H1 (cell line): ENCODE measurements around the gene C1QL1. TPM values are rescaled to one million over a fixed set of nuclear protein-coding genes. Genes with fewer than 3 reads are reported as not detected.

Source experiments
- BCL11A ChIP-seq, 2 experiments: IDR thresholded peaks; one replicate each; pipeline ENCODE4 v1.6.1; 2011; ENCODE audit warnings: low read depth in 2 of 2, low read length in 2 of 2, mild to moderate bottlenecking in 2 of 2
- BRCA1 ChIP-seq: IDR thresholded peaks from 2 replicates; pipeline ENCODE4 v1.6.1; 2012; ENCODE audit warnings: low read depth, low read length, improper control_type of control experiment
- CBX5 ChIP-seq: fragments of 300-800, 300-1000 bp; sonication (generic); IDR thresholded peaks from 2 replicates; pipeline ENCODE4 v1.7.1; 2016; ENCODE audit warnings: antibody characterized with exemption, low read length, low read depth
- CTBP2 ChIP-seq: IDR thresholded peaks from 2 replicates; pipeline ENCODE4 v1.7.0; 2011; ENCODE audit warnings: borderline replicate concordance, mild to moderate bottlenecking, moderate library complexity, mixed read lengths, low read length; ENCODE audit not compliant: insufficient read depth, insufficient read length
- EGR1 ChIP-seq: IDR thresholded peaks from 2 replicates; pipeline ENCODE4 v1.6.1; 2011; ENCODE audit warnings: low read depth, low read length, borderline replicate concordance
- EP300 ChIP-seq, 2 experiments: IDR thresholded peaks; 1 replicate in 1 of 2; 2 replicates in 1 of 2; pipeline ENCODE4 v1.6.1; 2011 to 2012; ENCODE audit warnings: low read depth in 2 of 2, low read length in 2 of 2, mild to moderate bottlenecking in 2 of 2, borderline replicate concordance in 1 of 2, inconsistent platforms in 1 of 2, moderate library complexity in 1 of 2
- EZH2 ChIP-seq: fragments of 200-600 bp; sonication (generic); IDR thresholded peaks from 2 replicates; pipeline ENCODE4 v1.7.1; 2012; ENCODE audit warnings: low read depth, mild to moderate bottlenecking, moderate library complexity, low read length, inconsistent platforms; ENCODE audit not compliant: severe bottlenecking
- GABPA ChIP-seq: IDR thresholded peaks from 2 replicates; pipeline ENCODE4 v1.6.1; 2011; ENCODE audit warnings: mild to moderate bottlenecking, low read length, moderate library complexity, borderline replicate concordance; ENCODE audit not compliant: insufficient read depth
- HDAC6 ChIP-seq: IDR thresholded peaks from one replicate; pipeline ENCODE4 v1.7.1; 2012; ENCODE audit warnings: low read depth, mild to moderate bottlenecking, inconsistent platforms, low read length, moderate library complexity
- KDM1A ChIP-seq: fragments of 200-600, 300-600 bp; sonication (generic); IDR thresholded peaks from 2 replicates; pipeline ENCODE4 v1.7.1; 2016; ENCODE audit warnings: mild to moderate bottlenecking, low read length, borderline replicate concordance
- PHF8 ChIP-seq: fragments of 200-600 bp; sonication (generic); conservative IDR thresholded peaks from 2 replicates; pipeline ENCODE4 v1.7.1; 2012; ENCODE audit warnings: low read depth, mild to moderate bottlenecking, inconsistent platforms, low read length, moderate library complexity
- POLR2A ChIP-seq, 2 experiments: IDR thresholded peaks; 1 replicate in 1 of 2; 2 replicates in 1 of 2; pipeline ENCODE4 v1.6.1; 2011; ENCODE audit warnings: low read depth in 2 of 2, low read length in 2 of 2, mild to moderate bottlenecking in 2 of 2; ENCODE audit errors: control extremely low read depth in 1 of 2
- RAD21 ChIP-seq, 2 experiments: IDR thresholded peaks in 1 of 2; conservative IDR thresholded peaks in 1 of 2; 2 replicates each; pipeline ENCODE4 v1.6.1; 2011; ENCODE audit warnings: low read depth in 2 of 2, low read length in 2 of 2, improper control_type of control experiment in 1 of 2, inconsistent platforms in 1 of 2, mild to moderate bottlenecking in 1 of 2, moderate library complexity in 1 of 2
- RFX5 ChIP-seq: IDR thresholded peaks from 2 replicates; pipeline ENCODE4 v1.6.1; 2011; ENCODE audit warnings: low read depth, low read length, improper control_type of control experiment, borderline replicate concordance
- SP2 ChIP-seq: IDR thresholded peaks from 2 replicates; pipeline ENCODE4 v1.6.1; 2012; ENCODE audit warnings: mild to moderate bottlenecking, low read length, inconsistent platforms
- SRF ChIP-seq: IDR thresholded peaks from 2 replicates; pipeline ENCODE4 v1.6.1; 2011; ENCODE audit warnings: mild to moderate bottlenecking, low read depth, low read length, moderate library complexity
- TAF7 ChIP-seq: optimal IDR thresholded peaks from 2 replicates; pipeline ENCODE3; 2011; ENCODE audit warnings: low read depth, mild to moderate bottlenecking, inconsistent platforms, low read length, moderate library complexity, borderline replicate concordance
- TBP ChIP-seq: IDR thresholded peaks from 2 replicates; pipeline ENCODE4 v1.6.1; 2011; ENCODE audit warnings: low read depth, low read length, improper control_type of control experiment
- polyA plus RNA-seq, 7 experiments: library from polyadenylated mRNA; depleted of rRNA in 3 of 7; stranded (reverse) in 5 of 7; unstranded in 2 of 7; fragments of >200 nt in 5 of 7; fragments of 200-250 nt in 2 of 7; gene quantifications; 1 replicate in 5 of 7; 2 replicates in 1 of 7; 4 replicates in 1 of 7; pipeline versions ENCODE4 v1.2.1 to v1.2.3, GENCODE V29; 2011 to 2013; ENCODE audit warnings: missing spikeins in 2 of 7, mixed read lengths in 2 of 7
- total RNA-seq: library from RNA; stranded (reverse); fragmentation: NEBNext Ultra II Directional; extraction: Animal tissue kit (Norgen Biotek cat#: 25700); gene quantifications from 2 replicates; pipeline ENCODE4 v1.2.1, GENCODE V29; 2021
- TF ChIP-seq, protein P1 (sequence below): IDR thresholded peaks from 2 replicates; pipeline ENCODE4 v1.6.1; 2012; ENCODE audit warnings: inconsistent platforms
- TF ChIP-seq, protein P2 (sequence below): IDR thresholded peaks from 2 replicates; pipeline ENCODE4 v1.6.1; 2011; ENCODE audit warnings: low read depth, mild to moderate bottlenecking, low read length; ENCODE audit not compliant: insufficient read depth

C1QL1 gene
- total and polyA plus RNA-seq, 2 of the 8 experiments (the other 6 are each of a cell fraction or from before 2014, with no cell fraction given), result 7.6 to 10.5 TPM

DNA sequence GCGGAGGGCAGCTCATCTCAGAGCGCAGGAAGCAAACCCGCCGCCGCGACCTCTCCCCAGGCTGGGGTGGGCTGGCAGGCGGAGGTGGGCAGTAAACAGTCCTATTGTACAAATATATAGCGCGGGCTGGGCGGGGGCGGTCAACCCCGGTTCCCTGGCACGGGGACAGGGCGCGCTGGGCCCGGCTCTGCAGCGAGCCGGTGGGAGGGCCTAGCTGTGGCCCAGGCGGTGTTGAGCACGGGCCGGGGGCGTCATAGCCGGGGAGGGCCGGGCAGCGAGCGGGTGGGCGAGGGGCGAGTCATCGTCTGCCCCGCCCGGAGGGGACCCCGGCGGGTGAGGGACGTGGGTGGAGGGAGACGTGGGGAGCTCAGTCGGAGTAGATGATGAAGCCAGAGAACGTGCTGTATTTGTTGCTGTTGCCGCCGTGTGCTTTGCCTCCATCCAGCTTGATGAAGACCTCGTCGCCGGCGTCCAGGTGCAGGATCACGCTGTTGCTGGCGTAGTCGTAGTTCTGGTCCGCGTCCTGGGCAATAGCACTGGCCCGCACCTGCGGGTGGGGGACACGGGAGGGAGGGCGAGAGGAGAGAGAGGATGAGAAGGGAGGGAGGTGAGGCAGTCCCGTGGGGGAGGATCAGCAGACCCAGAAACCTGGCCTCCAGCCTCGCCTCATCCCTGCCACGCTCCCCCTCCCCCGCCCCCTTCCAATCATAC, 8.1 kb downstream of the C1QL1 start (continued):
- TF ChIP-seq TBP, result no peak
- no peak for TF ChIP-seq RAD21 (IDR thresholded peaks at IDR 0.05 in 1 of 2, conservative IDR thresholded peaks at IDR 0.05 in 1 of 2; ENCODE audit: low read depth in 2 of 2, low read length in 2 of 2)
- no peak for TF ChIP-seq GABPA
- no peak for TF ChIP-seq EGR1
- TF ChIP-seq BCL11A (IDR thresholded peaks at IDR 0.05; ENCODE audit: low read depth in 2 of 2, low read length in 2 of 2), result no peak
- TF ChIP-seq CTBP2, result no peak
- no peak for TF ChIP-seq EP300 (IDR thresholded peaks at IDR 0.05; ENCODE audit: borderline replicate concordance in 1 of 2, low read depth in 2 of 2, low read length in 2 of 2)
- no peak for TF ChIP-seq HDAC6
- no peak for TF ChIP-seq RFX5
- TF ChIP-seq KDM1A, result no peak; the same call in 1 of the 2 replicates
- no peak for TF ChIP-seq POLR2A (IDR thresholded peaks at IDR 0.05; ENCODE audit: control extremely low read depth in 1 of 2, low read depth in 2 of 2, low read length in 2 of 2)
- TF ChIP-seq SP2, result no peak
- TF ChIP-seq, protein P1, sequence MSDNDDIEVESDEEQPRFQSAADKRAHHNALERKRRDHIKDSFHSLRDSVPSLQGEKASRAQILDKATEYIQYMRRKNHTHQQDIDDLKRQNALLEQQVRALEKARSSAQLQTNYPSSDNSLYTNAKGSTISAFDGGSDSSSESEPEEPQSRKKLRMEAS, result peak; percentile 93
- peak; percentile 38 for TF ChIP-seq EZH2
- TF ChIP-seq SRF, result no peak
- TF ChIP-seq, protein P2, sequence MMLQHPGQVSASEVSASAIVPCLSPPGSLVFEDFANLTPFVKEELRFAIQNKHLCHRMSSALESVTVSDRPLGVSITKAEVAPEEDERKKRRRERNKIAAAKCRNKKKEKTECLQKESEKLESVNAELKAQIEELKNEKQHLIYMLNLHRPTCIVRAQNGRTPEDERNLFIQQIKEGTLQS, result no peak
- no peak for TF ChIP-seq TAF7
- TF ChIP-seq BRCA1, result no peak
- no peak for TF ChIP-seq PHF8
- no peak for TF ChIP-seq CBX5
- TF ChIP-seq, all 59 proteins: peak for 5
